ENCODE results near the gene PCID2. TPM values are rescaled to one million over a fixed set of nuclear protein-coding genes. Genes with fewer than 3 reads are reported as not detected.

PCID2 gene
- total and polyA plus RNA-seq, 2 of the 13 experiments (the other 11 are each of a cell fraction or from before 2014, with no cell fraction given) = 65.0 to 111 TPM

DNA sequence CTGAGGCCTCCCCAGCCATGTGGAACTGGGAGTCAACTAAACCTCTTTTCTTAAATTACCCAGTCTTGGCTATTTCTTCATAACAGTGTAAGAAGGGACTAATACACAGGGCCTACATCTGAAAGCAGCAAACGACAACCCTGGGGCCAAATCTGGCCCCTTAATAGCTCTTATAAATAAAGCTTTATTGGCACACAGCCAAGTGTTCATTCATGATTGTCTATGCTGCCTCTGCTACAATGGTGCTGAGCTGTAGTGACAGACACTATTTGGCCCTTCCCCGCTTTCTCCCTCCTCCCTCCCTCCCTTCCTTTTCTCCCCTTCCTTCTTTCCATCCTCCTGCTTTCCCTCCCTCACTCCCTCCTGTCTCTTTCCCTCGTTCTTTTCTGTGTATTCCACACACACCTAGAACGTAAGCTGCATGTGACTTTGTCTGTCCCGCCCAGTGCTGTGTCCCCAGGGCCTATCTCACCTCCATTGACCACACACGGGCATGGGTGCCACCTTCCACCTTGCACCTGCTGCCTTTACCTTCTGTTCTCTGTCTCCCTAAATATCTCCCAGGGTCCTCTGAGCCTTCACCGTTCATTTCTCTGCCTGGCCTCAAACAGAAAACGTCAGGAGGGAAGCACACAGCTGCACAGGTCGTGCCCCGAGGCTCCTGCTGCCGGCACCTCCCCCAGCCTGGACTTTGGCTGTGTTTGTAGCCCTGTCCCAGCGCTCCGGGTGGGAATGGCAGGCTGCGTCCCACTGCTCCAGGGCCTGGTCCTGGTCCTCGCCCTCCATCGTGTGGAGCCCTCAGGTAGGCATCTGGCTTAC lies 50.3 kb downstream of the PCID2 start, which contains the start of gene PROZ (continued):
- TF ChIP-seq XRCC5 (optimal IDR thresholded peaks at IDR 0.05; ENCODE audit: low read length) (peak; percentile 68), HNF4A (CRISPR knock-in tag; IDR thresholded peaks at IDR 0.05) (peak; percentile 96), BCLAF1 (IDR thresholded peaks at IDR 0.05) (no peak), ZNF230 (CRISPR knock-in tag; IDR thresholded peaks at IDR 0.05) (no peak), ZNF317 (CRISPR knock-in tag; IDR thresholded peaks at IDR 0.05) (0 out of 2 replicates have a peak, but pooled peaks have one; percentile 38), KDM2A (CRISPR knock-in tag; IDR thresholded peaks at IDR 0.05; ENCODE audit: borderline replicate concordance, low read depth) (peak; percentile 73), ZNF484 (CRISPR knock-in tag; IDR thresholded peaks at IDR 0.05; ENCODE audit: borderline replicate concordance, low read depth) (no peak), ATF5 (CRISPR knock-in tag; IDR thresholded peaks at IDR 0.05; ENCODE audit: low read depth) (no peak), ZNF143 (CRISPR knock-in tag; IDR thresholded peaks at IDR 0.05) (peak; percentile 67), MIER2 (CRISPR knock-in tag; IDR thresholded peaks at IDR 0.05) (0 out of 2 replicates have a peak, but pooled peaks have one; percentile 20), AKNA (CRISPR knock-in tag; IDR thresholded peaks at IDR 0.05; ENCODE audit: borderline replicate concordance) (no peak), ZNF101 (CRISPR knock-in tag; IDR thresholded peaks at IDR 0.05; ENCODE audit: borderline replicate concordance, low read depth) (no peak), NCOR1 (IDR thresholded peaks at IDR 0.05; ENCODE audit: borderline replicate concordance, low read length) (peak; percentile 73; the same call in 1 of the 2 replicates), NFKB2 (CRISPR knock-in tag; IDR thresholded peaks at IDR 0.05; ENCODE audit: borderline replicate concordance) (peak; percentile 70; the same call in 1 of the 2 replicates), ZNF496 (CRISPR knock-in tag; IDR thresholded peaks at IDR 0.05; ENCODE audit: insufficient replicate concordance) (no peak), SIX4 (CRISPR knock-in tag; IDR thresholded peaks at IDR 0.05) (peak; percentile 51; the same call in 1 of the 2 replicates)
- TF ChIP-seq, protein P1, sequence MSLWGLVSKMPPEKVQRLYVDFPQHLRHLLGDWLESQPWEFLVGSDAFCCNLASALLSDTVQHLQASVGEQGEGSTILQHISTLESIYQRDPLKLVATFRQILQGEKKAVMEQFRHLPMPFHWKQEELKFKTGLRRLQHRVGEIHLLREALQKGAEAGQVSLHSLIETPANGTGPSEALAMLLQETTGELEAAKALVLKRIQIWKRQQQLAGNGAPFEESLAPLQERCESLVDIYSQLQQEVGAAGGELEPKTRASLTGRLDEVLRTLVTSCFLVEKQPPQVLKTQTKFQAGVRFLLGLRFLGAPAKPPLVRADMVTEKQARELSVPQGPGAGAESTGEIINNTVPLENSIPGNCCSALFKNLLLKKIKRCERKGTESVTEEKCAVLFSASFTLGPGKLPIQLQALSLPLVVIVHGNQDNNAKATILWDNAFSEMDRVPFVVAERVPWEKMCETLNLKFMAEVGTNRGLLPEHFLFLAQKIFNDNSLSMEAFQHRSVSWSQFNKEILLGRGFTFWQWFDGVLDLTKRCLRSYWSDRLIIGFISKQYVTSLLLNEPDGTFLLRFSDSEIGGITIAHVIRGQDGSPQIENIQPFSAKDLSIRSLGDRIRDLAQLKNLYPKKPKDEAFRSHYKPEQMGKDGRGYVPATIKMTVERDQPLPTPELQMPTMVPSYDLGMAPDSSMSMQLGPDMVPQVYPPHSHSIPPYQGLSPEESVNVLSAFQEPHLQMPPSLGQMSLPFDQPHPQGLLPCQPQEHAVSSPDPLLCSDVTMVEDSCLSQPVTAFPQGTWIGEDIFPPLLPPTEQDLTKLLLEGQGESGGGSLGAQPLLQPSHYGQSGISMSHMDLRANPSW (CRISPR knock-in tag; IDR thresholded peaks at IDR 0.05; ENCODE audit: borderline replicate concordance) = no peak

All from HepG2 (cell line).